CMK (cell line): ENCODE data around the gene TRIM37.

ENCODE experiments used
- DNase-seq: peaks from one replicate; pipeline ENCODE4 v3.0.0-alpha.2; 2010; ENCODE audit warnings: low read depth

Gene TRIM37

GRCh38 chr17:58936295-58936694 lies 170.4 kb downstream of the TRIM37 start:
- no peak for DNase-seq

GRCh38 chr17:58932956-58933355 lies 173.7 kb downstream of the TRIM37 start:
- DNase-seq = no peak
